Measurements from ENCODE around the gene KCNJ11.
"Not testable (repeated sequence)": the region's sequence is repeated elsewhere in the genome, so short reads cannot be mapped to it uniquely, and the experiment has no call there.

Gene KCNJ11

GRCh38 chr11:17388609-17389210, at the start of gene KCNJ11:
KCNJ11 (minus strand) TSS chr11:17388659; CDS start chr11:17388091, 568 bp downstream.
- Histone ChIP-seq H3K4me1 (ENCODE audit: control insufficient read depth, insufficient read depth, low read length) (peaks cover 5% of the 10 kb centered on the region; the same call in 1 of the 2 replicates), H3K9me3 (ENCODE audit: control insufficient read depth, insufficient read depth, low read length) (no peaks in the 10 kb centered on the region), H3K27ac (ENCODE audit: low read depth, low read length) (peak within 1 kb of the TSS; percentile 40), H3K27me3 (ENCODE audit: control insufficient read depth, insufficient read depth, low read length) (peaks cover 5% of the 10 kb centered on the region), H3K4me3 (ENCODE audit: low read depth, low read length) (peak within 1 kb of the TSS; percentile 73), H3K9ac (ENCODE audit: low read depth, low read length) (0 out of 2 replicates have a peak within 1 kb of the TSS, but pooled peaks have one; percentile 45), H3K36me3 (ENCODE audit: control insufficient read depth, insufficient read depth, low read length) (no peaks in the 10 kb centered on the region)

- Histone ChIP-seq H3K4me3 (ENCODE audit: low read depth, low read length) (no peak overlapping the region), H3K27ac (ENCODE audit: low read depth, low read length) (no peak overlapping the region), H3K9ac (ENCODE audit: low read depth, low read length) (no peak overlapping the region), H3K27me3 (ENCODE audit: control insufficient read depth, insufficient read depth, low read length) (peaks cover 46% of the 10 kb centered on the region), H3K36me3 (ENCODE audit: control insufficient read depth, insufficient read depth, low read length) (no peaks in the 10 kb centered on the region), H3K4me1 (ENCODE audit: control insufficient read depth, insufficient read depth, low read length) (peaks cover 7% of the 10 kb centered on the region; the same call in 1 of the 2 replicates), H3K9me3 (ENCODE audit: control insufficient read depth, insufficient read depth, low read length) (no peaks in the 10 kb centered on the region)
Observed at GRCh38 chr11:17437366-17437765, 48.9 kb upstream of the KCNJ11 start.

- Histone ChIP-seq H3K9me3 (ENCODE audit: control insufficient read depth, insufficient read depth, low read length) (no peaks in the 10 kb centered on the region), H3K4me1 (ENCODE audit: control insufficient read depth, insufficient read depth, low read length) (peaks cover 3% of the 10 kb centered on the region; the same call in 1 of the 2 replicates), H3K9ac (ENCODE audit: low read depth, low read length) (no peak overlapping the region), H3K36me3 (ENCODE audit: control insufficient read depth, insufficient read depth, low read length) (no peaks in the 10 kb centered on the region), H3K27ac (ENCODE audit: low read depth, low read length) (no peak overlapping the region), H3K27me3 (ENCODE audit: control insufficient read depth, insufficient read depth, low read length) (peaks cover 18% of the 10 kb centered on the region), H3K4me3 (ENCODE audit: low read depth, low read length) (no peak overlapping the region)
Observed at GRCh38 chr11:17434108-17434507, 45.6 kb upstream of the KCNJ11 start.

GRCh38 chr11:17432002-17432401, 43.5 kb upstream of the KCNJ11 start:
- no peaks in the 10 kb centered on the region for H3K27me3 ChIP-seq (ENCODE audit: control insufficient read depth, insufficient read depth, low read length)
- H3K4me3 ChIP-seq (ENCODE audit: low read depth, low read length) = no peak overlapping the region
- H3K36me3 ChIP-seq (ENCODE audit: control insufficient read depth, insufficient read depth, low read length) = no peaks in the 10 kb centered on the region
- no peaks in the 10 kb centered on the region for H3K4me1 ChIP-seq (ENCODE audit: control insufficient read depth, insufficient read depth, low read length)
- H3K9me3 ChIP-seq (ENCODE audit: control insufficient read depth, insufficient read depth, low read length) = no peaks in the 10 kb centered on the region
- H3K27ac ChIP-seq (ENCODE audit: low read depth, low read length) = no peak overlapping the region
- H3K9ac ChIP-seq (ENCODE audit: low read depth, low read length) = no peak overlapping the region

- H3K27ac ChIP-seq (ENCODE audit: low read depth, low read length) = no peak overlapping the region
- no peaks in the 10 kb centered on the region for H3K9me3 ChIP-seq (ENCODE audit: control insufficient read depth, insufficient read depth, low read length)
- no peaks in the 10 kb centered on the region for H3K4me1 ChIP-seq (ENCODE audit: control insufficient read depth, insufficient read depth, low read length)
- no peak overlapping the region for H3K4me3 ChIP-seq (ENCODE audit: low read depth, low read length)
- H3K36me3 ChIP-seq (ENCODE audit: control insufficient read depth, insufficient read depth, low read length) = no peaks in the 10 kb centered on the region
- H3K9ac ChIP-seq (ENCODE audit: low read depth, low read length) = no peak overlapping the region
- no peaks in the 10 kb centered on the region for H3K27me3 ChIP-seq (ENCODE audit: control insufficient read depth, insufficient read depth, low read length)
Observed at GRCh38 chr11:17431139-17431538, 42.7 kb upstream of the KCNJ11 start.

- no peaks in the 10 kb centered on the region for H3K36me3 ChIP-seq (ENCODE audit: control insufficient read depth, insufficient read depth, low read length)
- no peak overlapping the region for H3K27ac ChIP-seq (ENCODE audit: low read depth, low read length)
- no peak overlapping the region for H3K9ac ChIP-seq (ENCODE audit: low read depth, low read length)
- no peaks in the 10 kb centered on the region for H3K9me3 ChIP-seq (ENCODE audit: control insufficient read depth, insufficient read depth, low read length)
- no peaks in the 10 kb centered on the region for H3K27me3 ChIP-seq (ENCODE audit: control insufficient read depth, insufficient read depth, low read length)
- H3K4me1 ChIP-seq (ENCODE audit: control insufficient read depth, insufficient read depth, low read length) = no peaks in the 10 kb centered on the region
- no peak overlapping the region for H3K4me3 ChIP-seq (ENCODE audit: low read depth, low read length)
Observed at GRCh38 chr11:17430616-17431015, 42.2 kb upstream of the KCNJ11 start.

GRCh38 chr11:17428925-17429324, 40.5 kb upstream of the KCNJ11 start:
- Histone ChIP-seq H3K36me3 (ENCODE audit: control insufficient read depth, insufficient read depth, low read length) (no peaks in the 10 kb centered on the region), H3K9me3 (ENCODE audit: control insufficient read depth, insufficient read depth, low read length) (no peaks in the 10 kb centered on the region), H3K4me3 (ENCODE audit: low read depth, low read length) (no peak overlapping the region), H3K27me3 (ENCODE audit: control insufficient read depth, insufficient read depth, low read length) (no peaks in the 10 kb centered on the region), H3K27ac (ENCODE audit: low read depth, low read length) (no peak overlapping the region), H3K9ac (ENCODE audit: low read depth, low read length) (no peak overlapping the region), H3K4me1 (ENCODE audit: control insufficient read depth, insufficient read depth, low read length) (no peaks in the 10 kb centered on the region)

- Histone ChIP-seq H3K9me3 (ENCODE audit: control insufficient read depth, insufficient read depth, low read length) (no peaks in the 10 kb centered on the region), H3K36me3 (ENCODE audit: control insufficient read depth, insufficient read depth, low read length) (no peaks in the 10 kb centered on the region), H3K27ac (ENCODE audit: low read depth, low read length) (no peak overlapping the region), H3K27me3 (ENCODE audit: control insufficient read depth, insufficient read depth, low read length) (no peaks in the 10 kb centered on the region), H3K9ac (ENCODE audit: low read depth, low read length) (no peak overlapping the region), H3K4me1 (ENCODE audit: control insufficient read depth, insufficient read depth, low read length) (no peaks in the 10 kb centered on the region), H3K4me3 (ENCODE audit: low read depth, low read length) (no peak overlapping the region)
Observed at GRCh38 chr11:17428261-17428660, 39.8 kb upstream of the KCNJ11 start.

GRCh38 chr11:17426233-17426632, 37.8 kb upstream of the KCNJ11 start:
- H3K9ac ChIP-seq (ENCODE audit: low read depth, low read length); H3K27me3 ChIP-seq (ENCODE audit: control insufficient read depth, insufficient read depth, low read length); H3K9me3 ChIP-seq (ENCODE audit: control insufficient read depth, insufficient read depth, low read length); H3K36me3 ChIP-seq (ENCODE audit: control insufficient read depth, insufficient read depth, low read length); H3K27ac ChIP-seq (ENCODE audit: low read depth, low read length); H3K4me1 ChIP-seq (ENCODE audit: control insufficient read depth, insufficient read depth, low read length); H3K4me3 ChIP-seq (ENCODE audit: low read depth, low read length): not testable (repeated sequence)

GRCh38 chr11:17423533-17424310, 35.3 kb upstream of the KCNJ11 start:
- Histone ChIP-seq H3K4me3 (ENCODE audit: low read depth, low read length) (no peak overlapping the region), H3K9me3 (ENCODE audit: control insufficient read depth, insufficient read depth, low read length) (no peaks in the 10 kb centered on the region), H3K36me3 (ENCODE audit: control insufficient read depth, insufficient read depth, low read length) (no peaks in the 10 kb centered on the region), H3K9ac (ENCODE audit: low read depth, low read length) (no peak overlapping the region), H3K27ac (ENCODE audit: low read depth, low read length) (no peak overlapping the region), H3K4me1 (ENCODE audit: control insufficient read depth, insufficient read depth, low read length) (0 out of 2 replicates have a peak, but pooled peaks cover 8% of the 10 kb centered on the region), H3K27me3 (ENCODE audit: control insufficient read depth, insufficient read depth, low read length) (no peaks in the 10 kb centered on the region; the same call in 1 of the 2 replicates)

GRCh38 chr11:17421781-17422180, 33.3 kb upstream of the KCNJ11 start:
- Histone ChIP-seq H3K27me3 (ENCODE audit: control insufficient read depth, insufficient read depth, low read length) (no peaks in the 10 kb centered on the region; the same call in 1 of the 2 replicates), H3K27ac (ENCODE audit: low read depth, low read length) (no peak overlapping the region), H3K9ac (ENCODE audit: low read depth, low read length) (no peak overlapping the region), H3K4me3 (ENCODE audit: low read depth, low read length) (no peak overlapping the region), H3K4me1 (ENCODE audit: control insufficient read depth, insufficient read depth, low read length) (0 out of 2 replicates have a peak, but pooled peaks cover 8% of the 10 kb centered on the region), H3K36me3 (ENCODE audit: control insufficient read depth, insufficient read depth, low read length) (no peaks in the 10 kb centered on the region), H3K9me3 (ENCODE audit: control insufficient read depth, insufficient read depth, low read length) (no peaks in the 10 kb centered on the region)
